H9 (cell line): Measurements from ENCODE around the gene CRYBB1. TPM values are rescaled to one million over a fixed set of nuclear protein-coding genes. Genes with fewer than 3 reads are reported as not detected.

Experiments
- DNase-seq: peaks from one replicate; pipeline ENCODE4 v3.0.0-alpha.2; 2017
- H2AFZ ChIP-seq: one replicate; pipeline ENCODE4 v1.6.1; 2013; ENCODE audit warnings: mild to moderate bottlenecking, low read length, control low read depth, moderate library complexity
- H2AK5ac ChIP-seq: 2 replicates; pipeline ENCODE4 v1.6.1; 2013; ENCODE audit warnings: low read length, control low read depth, mixed read lengths; ENCODE audit not compliant: insufficient read length
- H2BK120ac ChIP-seq: one replicate; pipeline ENCODE4 v1.6.1; 2013; ENCODE audit warnings: low read depth, mild to moderate bottlenecking, low read length, control low read depth, inconsistent platforms; ENCODE audit not compliant: poor library complexity, severe bottlenecking
- H2BK12ac ChIP-seq: 2 replicates; pipeline ENCODE4 v1.6.1; 2013; ENCODE audit warnings: low read length, control low read depth, mixed read lengths, low read depth; ENCODE audit not compliant: insufficient read length
- H2BK15ac ChIP-seq: 2 replicates; pipeline ENCODE4 v1.6.1; 2013; ENCODE audit warnings: low read depth, low read length, control low read depth
- H2BK20ac ChIP-seq: one replicate; pipeline ENCODE4 v1.6.1; 2013; ENCODE audit warnings: low read depth, mild to moderate bottlenecking, low read length, control low read depth, inconsistent platforms; ENCODE audit not compliant: poor library complexity, severe bottlenecking
- H2BK5ac ChIP-seq: 2 replicates; pipeline ENCODE4 v1.6.1; 2013; ENCODE audit warnings: low read length, control low read depth, mixed read lengths; ENCODE audit not compliant: insufficient read length
- H3K14ac ChIP-seq: 2 replicates; pipeline ENCODE4 v1.6.1; 2013; ENCODE audit warnings: low read length, control low read depth; ENCODE audit not compliant: insufficient read depth
- H3K18ac ChIP-seq: 2 replicates; pipeline ENCODE4 v1.6.1; 2013; ENCODE audit warnings: low read depth, mild to moderate bottlenecking, mixed read lengths, low read length, control low read depth; ENCODE audit not compliant: insufficient read length
- H3K23ac ChIP-seq: 2 replicates; pipeline ENCODE4 v1.6.1; 2013; ENCODE audit warnings: low read length, control low read depth, mixed read lengths, low read depth; ENCODE audit not compliant: insufficient read length
- H3K23me2 ChIP-seq: 2 replicates; pipeline ENCODE4 v1.6.1; 2013; ENCODE audit warnings: low read depth, mild to moderate bottlenecking, mixed read lengths, low read length, control low read depth; ENCODE audit not compliant: insufficient read length, poor library complexity, severe bottlenecking
- H3K27ac ChIP-seq: 2 replicates; pipeline ENCODE4 v1.5.1; 2013; ENCODE audit warnings: low read length, control low read depth, mixed read lengths, low read depth; ENCODE audit not compliant: insufficient read length
- H3K27me3 ChIP-seq: 2 replicates; pipeline ENCODE4 v1.6.1; 2013; ENCODE audit warnings: low read length, control low read depth, inconsistent platforms; ENCODE audit not compliant: insufficient read depth
- H3K4ac ChIP-seq: 2 replicates; pipeline ENCODE4 v1.6.1; 2013; ENCODE audit warnings: low read depth, mild to moderate bottlenecking, control low read depth, inconsistent platforms, low read length, moderate library complexity
- H3K4me1 ChIP-seq: 2 replicates; pipeline ENCODE4 v1.6.1; 2013; ENCODE audit warnings: low read length, control low read depth, inconsistent platforms; ENCODE audit not compliant: insufficient read depth
- H3K4me2 ChIP-seq: 2 replicates; pipeline ENCODE4 v1.6.1; 2013; ENCODE audit warnings: low read length, control low read depth, mixed read lengths; ENCODE audit not compliant: insufficient read length, insufficient read depth
- H3K56ac ChIP-seq: 2 replicates; pipeline ENCODE4 v1.6.1; 2013; ENCODE audit warnings: low read depth, mild to moderate bottlenecking, mixed read lengths, low read length, control low read depth; ENCODE audit not compliant: insufficient read length
- H3K79me1 ChIP-seq: 2 replicates; pipeline ENCODE4 v1.6.1; 2013; ENCODE audit warnings: low read depth, mild to moderate bottlenecking, moderate library complexity, low read length, control low read depth, inconsistent platforms; ENCODE audit not compliant: insufficient read depth, poor library complexity, severe bottlenecking
- H3K79me2 ChIP-seq: 2 replicates; pipeline ENCODE4 v1.6.1; 2013; ENCODE audit warnings: low read length, control low read depth, inconsistent platforms; ENCODE audit not compliant: insufficient read depth
- H3K9ac ChIP-seq: 2 replicates; pipeline ENCODE4 v1.6.1; 2013; ENCODE audit warnings: low read length, control low read depth, mixed read lengths; ENCODE audit not compliant: insufficient read length; ENCODE audit errors: extremely low read depth
- H3K9me3 ChIP-seq: one replicate; pipeline ENCODE4 v1.6.1; 2013; ENCODE audit warnings: low read depth, low read length, inconsistent platforms; ENCODE audit not compliant: control insufficient read depth
- H3T11ph ChIP-seq: one replicate; pipeline ENCODE4 v1.6.1; 2013; ENCODE audit warnings: mild to moderate bottlenecking, low read length, control low read depth, inconsistent platforms
- H4K20me1 ChIP-seq: one replicate; pipeline ENCODE4 v1.6.1; 2013; ENCODE audit not compliant: control insufficient read depth, insufficient read length, insufficient read depth
- H4K5ac ChIP-seq: 2 replicates; pipeline ENCODE4 v1.6.1; 2013; ENCODE audit warnings: low read depth, mild to moderate bottlenecking, mixed read lengths, low read length, control low read depth; ENCODE audit not compliant: insufficient read length
- H4K8ac ChIP-seq: replicated peaks from 2 replicates; pipeline ENCODE4 v1.6.1; 2013; ENCODE audit warnings: low read length, control low read depth, mixed read lengths, low read depth; ENCODE audit not compliant: insufficient read length
- H4K91ac ChIP-seq: 2 replicates; pipeline ENCODE4 v1.6.1; 2013; ENCODE audit warnings: low read depth, mild to moderate bottlenecking, moderate library complexity, mixed read lengths, low read length, control low read depth; ENCODE audit not compliant: insufficient read length
- H3K27ac Mint-ChIP-seq, 3 experiments: 2 replicates in 2 of 3; 3 replicates in 1 of 3; pipeline ENCODE4 v1.8.0; 2020 to 2021; ENCODE audit warnings: mixed read lengths in 3 of 3, mild to moderate bottlenecking in 1 of 3, moderate library complexity in 1 of 3
- H3K27me3 Mint-ChIP-seq: 2 replicates; pipeline ENCODE4 v1.8.0; 2021; ENCODE audit warnings: low read depth, mild to moderate bottlenecking, moderate library complexity, mixed read lengths
- H3K36me3 Mint-ChIP-seq, 3 experiments: 2 replicates in 2 of 3; 3 replicates in 1 of 3; pipeline ENCODE4 v1.8.0; 2020 to 2021; ENCODE audit warnings: low read depth in 3 of 3, mixed read lengths in 3 of 3; ENCODE audit not compliant: insufficient read depth in 1 of 3
- H3K4me1 Mint-ChIP-seq, 2 experiments: 2 replicates each; pipeline ENCODE4 v1.8.0; 2020; ENCODE audit warnings: mixed read lengths in 2 of 2
- H3K4me3 Mint-ChIP-seq, 2 experiments: 2 replicates in 1 of 2; 3 replicates in 1 of 2; pipeline ENCODE4 v1.8.0; 2020 to 2021; ENCODE audit warnings: mild to moderate bottlenecking in 2 of 2, mixed read lengths in 2 of 2, moderate library complexity in 1 of 2
- H3K9me3 Mint-ChIP-seq, 2 experiments: 2 replicates in 1 of 2; 3 replicates in 1 of 2; pipeline ENCODE4 v1.8.0; 2020; ENCODE audit warnings: mild to moderate bottlenecking in 2 of 2, mixed read lengths in 2 of 2, moderate library complexity in 1 of 2
- CTCF ChIP-seq: fragments of 200-600 bp; sonication (generic); conservative IDR thresholded peaks from 3 replicates; pipeline ENCODE4 v1.8.0; 2021; ENCODE audit warnings: antibody characterized with exemption, mild to moderate bottlenecking
- WGBS: extraction: QIAGEN DNeasy Blood & Tissue Kit; methylation state at CpG from one replicate; pipeline ENCODE4 v1.1.7; 2013; ENCODE audit warnings: missing lambda C conversion rate, low lambda C conversion rate, mixed read lengths; ENCODE audit not compliant: insufficient read length; ENCODE audit errors: extremely low coverage; 5-methylcytosine and 5-hydroxymethylcytosine counted together
- total RNA-seq: library from RNA; stranded (reverse); gene quantifications from 2 replicates; pipeline ENCODE4 v1.2.1, GENCODE V29; 2021

CRYBB1 gene
- total RNA-seq, 1 experiment from 2014 or later = 5.4 TPM

GRCh38 chr22:26589367-26589844, 28.4 kb downstream of the CRYBB1 start:
- DNase-seq = no peak
- no peak overlapping the region for H4K8ac ChIP-seq
- Mint-ChIP-seq H3K27me3 (peaks cover 3% of the 10 kb centered on the region), H3K4me1 (peaks cover 44 to 56% of the 10 kb centered on the region in 2 experiments), H3K36me3 (peaks cover 13 to 16% (median 14%) of the 10 kb centered on the region in 3 experiments), H3K27ac (peak overlapping the region in 2 of 3 experiments; percentile 57 to 91; a peak in 3 of 7 replicates), H3K9me3 (peaks cover 0 to 3% of the 10 kb centered on the region in 2 experiments; a peak in 2 of 5 replicates), H3K4me3 (peak overlapping the region; percentile 85 to 93)
- H3K27me3 ChIP-seq = no peaks in the 10 kb centered on the region
- no peak overlapping the region for H4K91ac ChIP-seq
- H2AFZ ChIP-seq = no peak overlapping the region
- TF ChIP-seq CTCF = no peak
- peak overlapping the region; percentile 79 for H3K4me2 ChIP-seq
- H3K9ac ChIP-seq = peak overlapping the region; percentile 51
- H4K5ac ChIP-seq = no peak overlapping the region
- H3K18ac ChIP-seq = no peak overlapping the region
- no peak overlapping the region for H3K27ac ChIP-seq
- H3K23ac ChIP-seq = no peak overlapping the region
- no peaks in the 10 kb centered on the region for H3K9me3 ChIP-seq
- H2BK12ac ChIP-seq = no peak overlapping the region
- H2AK5ac ChIP-seq = no peak overlapping the region
- peaks cover 2% of the 10 kb centered on the region for H3K79me1 ChIP-seq
- no peak overlapping the region for H2BK15ac ChIP-seq
- H3K14ac ChIP-seq = peak overlapping the region; percentile 11; the same call in 1 of the 2 replicates
- no peak overlapping the region for H3K56ac ChIP-seq
- no peaks in the 10 kb centered on the region for H4K20me1 ChIP-seq
- H2BK120ac ChIP-seq = no peak overlapping the region
- H3K4ac ChIP-seq = no peak overlapping the region
- H3K23me2 ChIP-seq = no peaks in the 10 kb centered on the region
- no CpG with 5 or more reads among the region's 44 CpGs for WGBS
- H3K79me2 ChIP-seq = peaks cover 28% of the 10 kb centered on the region; the same call in 1 of the 2 replicates
- no peak overlapping the region for H2BK5ac ChIP-seq
- no peak overlapping the region for H3T11ph ChIP-seq
- no peak overlapping the region for H2BK20ac ChIP-seq
- peaks cover 5% of the 10 kb centered on the region; the same call in 1 of the 2 replicates for H3K4me1 ChIP-seq
